PC-3 (cell line): ENCODE results near the gene HES1.

Experiments used
- EZH2 ChIP-seq: fragments of 300-600 bp; sonication (generic); IDR thresholded peaks from one replicate; pipeline ENCODE4 v1.6.1; 2017; ENCODE audit warnings: antibody characterized with exemption, mild to moderate bottlenecking, low read length; ENCODE audit not compliant: unreplicated experiment
- EZH2phosphoT487 ChIP-seq: fragments of 300-600 bp; sonication (generic); IDR thresholded peaks from 2 replicates; pipeline ENCODE4 v1.6.1; 2018; ENCODE audit warnings: mild to moderate bottlenecking, antibody characterized with exemption, low read length, borderline replicate concordance
- TF ChIP-seq, protein P1 (sequence below): fragments of 300-600 bp; sonication (generic); conservative IDR thresholded peaks from 2 replicates; pipeline ENCODE4 v1.5.1; 2017; ENCODE audit warnings: antibody characterized with exemption, low read depth, mild to moderate bottlenecking, low read length

DNA sequence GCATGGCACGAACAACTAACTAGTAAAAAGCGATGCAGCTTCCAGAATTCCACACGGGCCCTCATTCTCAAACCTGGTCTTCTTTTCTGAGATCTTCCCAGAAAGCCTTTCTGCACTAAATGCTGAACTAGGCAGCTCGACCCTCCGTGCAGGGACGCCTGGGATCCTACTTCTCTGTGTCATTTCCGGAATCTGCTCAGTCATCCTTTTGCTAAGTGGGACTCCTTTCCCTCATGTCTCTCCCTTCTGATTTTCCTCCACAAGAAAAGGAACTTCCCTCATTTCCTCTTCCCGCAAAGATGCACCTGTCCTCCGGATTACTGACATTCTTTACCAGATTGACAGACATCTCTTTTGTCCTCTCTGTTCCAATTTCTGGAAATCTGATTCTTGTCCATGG, 9.2 kb upstream of the HES1 start:
- TF ChIP-seq, protein P1, sequence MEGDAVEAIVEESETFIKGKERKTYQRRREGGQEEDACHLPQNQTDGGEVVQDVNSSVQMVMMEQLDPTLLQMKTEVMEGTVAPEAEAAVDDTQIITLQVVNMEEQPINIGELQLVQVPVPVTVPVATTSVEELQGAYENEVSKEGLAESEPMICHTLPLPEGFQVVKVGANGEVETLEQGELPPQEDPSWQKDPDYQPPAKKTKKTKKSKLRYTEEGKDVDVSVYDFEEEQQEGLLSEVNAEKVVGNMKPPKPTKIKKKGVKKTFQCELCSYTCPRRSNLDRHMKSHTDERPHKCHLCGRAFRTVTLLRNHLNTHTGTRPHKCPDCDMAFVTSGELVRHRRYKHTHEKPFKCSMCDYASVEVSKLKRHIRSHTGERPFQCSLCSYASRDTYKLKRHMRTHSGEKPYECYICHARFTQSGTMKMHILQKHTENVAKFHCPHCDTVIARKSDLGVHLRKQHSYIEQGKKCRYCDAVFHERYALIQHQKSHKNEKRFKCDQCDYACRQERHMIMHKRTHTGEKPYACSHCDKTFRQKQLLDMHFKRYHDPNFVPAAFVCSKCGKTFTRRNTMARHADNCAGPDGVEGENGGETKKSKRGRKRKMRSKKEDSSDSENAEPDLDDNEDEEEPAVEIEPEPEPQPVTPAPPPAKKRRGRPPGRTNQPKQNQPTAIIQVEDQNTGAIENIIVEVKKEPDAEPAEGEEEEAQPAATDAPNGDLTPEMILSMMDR: no peak
- TF ChIP-seq EZH2phosphoT487: no peak
- TF ChIP-seq EZH2: no peak
